Astrocyte of the spinal cord (primary cell): ENCODE data around the gene YWHAH.

Experiments used
- DNase-seq: peaks from one replicate; pipeline ENCODE4 v3.0.0; 2011; ENCODE audit warnings: low read depth, low spot score
- H3K4me3 ChIP-seq: 2 replicates; pipeline ENCODE4 v1.5.1; 2011; ENCODE audit warnings: low read depth, mild to moderate bottlenecking, low read length, moderate library complexity
- CTCF ChIP-seq: IDR thresholded peaks from 2 replicates; pipeline ENCODE4 v1.5.1; 2012; ENCODE audit warnings: low read depth, mild to moderate bottlenecking, low read length, inconsistent platforms
- in situ Hi-C: cut with HindIII; loops from 2 replicates; pipeline ENCODE4 v1.10.0; 2017; ENCODE audit warnings: low sequenced_read_pairs

Gene YWHAH

DNA sequence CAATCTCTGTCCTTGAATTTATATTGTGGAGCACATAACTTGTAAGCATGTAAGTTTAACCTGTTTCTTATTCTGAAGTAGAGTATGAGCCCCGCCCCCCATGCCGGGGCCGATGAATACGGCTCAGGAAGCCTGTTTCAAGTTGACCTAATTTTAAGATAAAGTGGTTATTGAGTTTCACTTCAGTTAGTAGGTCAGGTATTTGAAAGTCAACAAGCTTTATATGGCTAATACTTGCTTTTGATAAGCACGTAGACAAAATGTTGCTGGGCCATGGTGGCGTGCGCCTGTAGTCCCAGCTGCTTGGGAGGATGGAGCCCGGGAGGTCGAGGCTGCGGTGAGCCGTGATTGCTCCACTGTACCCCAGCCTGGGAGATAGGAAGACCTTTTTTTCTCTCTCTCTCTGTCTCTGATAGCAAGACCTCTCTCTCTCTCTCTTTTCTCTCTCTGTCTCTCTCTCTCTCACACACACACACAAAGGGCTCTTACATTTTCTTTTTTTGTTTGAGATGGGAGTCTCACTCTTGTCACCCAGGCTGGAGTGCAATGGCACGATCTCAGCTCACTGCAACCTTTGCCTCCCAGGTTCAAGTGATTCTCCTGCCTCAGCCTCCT lies 14.4 kb downstream of the YWHAH start:
- in situ Hi-C loops = no loop called here
- no peak overlapping the region for H3K4me3 ChIP-seq
- no peak for TF ChIP-seq CTCF
- DNase-seq = no peak

DNA sequence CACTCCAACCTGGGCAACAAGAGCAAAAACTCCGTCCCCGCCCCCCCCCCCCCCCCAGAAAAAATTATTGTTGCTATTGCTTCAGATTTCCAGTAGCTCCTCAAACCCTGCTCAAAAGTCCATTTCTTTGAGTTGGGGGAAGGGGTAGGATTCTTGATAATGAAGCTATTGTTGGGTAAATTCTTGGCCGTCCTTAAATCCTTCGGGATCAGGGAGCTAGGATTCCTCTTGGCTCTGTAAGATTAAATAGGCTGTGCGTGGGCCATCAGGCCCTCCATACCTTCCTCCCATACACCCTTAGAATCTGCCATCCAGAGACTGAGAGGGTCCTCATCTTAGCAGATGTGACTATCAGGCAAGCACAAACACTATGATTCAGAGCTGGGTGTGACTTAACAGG lies 16.4 kb downstream of the YWHAH start:
- DNase-seq = no peak
- H3K4me3 ChIP-seq = no peak overlapping the region
- TF ChIP-seq CTCF = no peak
- in situ Hi-C loops = no loop called here

GRCh38 chr22:31962387-31963125 lies 18.2 kb downstream of the YWHAH start:
- no peak for DNase-seq
- no peak overlapping the region for H3K4me3 ChIP-seq
- in situ Hi-C loops = no loop called here
- TF ChIP-seq CTCF = no peak

- no peak for TF ChIP-seq CTCF
- DNase-seq = no peak
- no peak overlapping the region for H3K4me3 ChIP-seq
- in situ Hi-C loops = no loop called here
These were observed 23.7 kb downstream of the YWHAH start for GRCh38 chr22:31968022-31968421.

GRCh38 chr22:31969789-31970489 lies 25.6 kb downstream of the YWHAH start:
- TF ChIP-seq CTCF = peak; percentile 74
- DNase-seq = peak; percentile 62
- in situ Hi-C loops = no loop called here
- H3K4me3 ChIP-seq = peak overlapping the region; percentile 43

DNA sequence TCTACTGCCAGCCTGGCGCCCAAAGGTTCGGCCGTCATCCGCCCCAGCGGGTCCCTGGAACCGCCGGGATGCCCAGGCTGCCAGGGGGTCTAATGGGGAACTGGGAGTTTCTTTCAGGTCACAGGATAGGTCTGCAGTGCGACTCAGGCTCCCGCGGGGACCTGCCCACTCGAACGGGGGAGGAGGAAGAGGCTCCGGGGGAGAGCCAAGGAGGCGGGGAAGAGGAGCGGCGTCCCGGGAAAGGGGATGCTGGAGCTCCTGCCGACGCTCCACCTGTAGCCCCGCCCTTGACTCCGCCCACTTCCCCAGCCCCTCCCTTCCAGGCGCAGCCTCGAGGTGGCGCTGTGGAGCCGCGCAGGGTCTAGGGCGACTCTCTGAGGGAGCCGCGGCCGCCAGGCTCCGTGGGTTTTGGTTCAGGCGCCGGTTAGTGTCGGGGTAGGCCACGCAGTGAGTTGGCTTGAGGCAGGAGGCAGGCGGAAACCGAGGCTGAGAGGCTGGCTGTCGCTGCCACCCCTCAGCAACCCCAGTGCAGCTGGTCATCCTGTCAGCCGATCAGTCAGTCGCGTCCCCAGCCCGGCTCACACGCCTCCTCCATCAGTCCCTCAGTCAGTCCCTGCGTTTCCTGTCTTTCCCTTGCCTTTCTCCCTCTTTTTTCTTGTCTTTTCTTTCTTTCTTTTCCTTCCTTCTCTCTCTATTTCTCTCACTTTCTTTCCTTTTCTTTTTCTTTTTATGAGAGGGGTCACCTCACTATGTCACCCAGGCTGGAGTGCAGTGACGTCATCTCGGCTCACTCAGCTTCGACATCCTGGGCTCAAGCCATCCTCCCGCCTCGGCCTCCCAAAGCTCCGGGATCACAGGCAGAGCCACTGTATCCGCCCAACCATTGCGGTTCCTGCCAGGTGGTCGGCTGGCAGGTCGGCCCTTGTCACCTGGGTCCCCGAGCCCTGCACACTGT lies 26.4 kb downstream of the YWHAH start:
- peak; percentile 94 for TF ChIP-seq CTCF
- peak overlapping the region; percentile 43 for H3K4me3 ChIP-seq

More for the DNA sequence above, 26.4 kb downstream of the YWHAH start:
- peak; percentile 58 for DNase-seq
- in situ Hi-C loops = no loop called here
